ENCODE results near the gene CREG1. TPM values are rescaled to one million over a fixed set of nuclear protein-coding genes. Genes with fewer than 3 reads are reported as not detected.

Gene CREG1
- total and polyA plus RNA-seq, 2 of the 8 experiments (the other 6 are each of a cell fraction or from before 2014, with no cell fraction given) = 29.8 to 30.1 TPM

- TF ChIP-seq CTBP2 (IDR thresholded peaks at IDR 0.05; ENCODE audit: borderline replicate concordance, insufficient read depth, insufficient read length, low read length) = no peak
- no peak for TF ChIP-seq RXRA (IDR thresholded peaks at IDR 0.05; ENCODE audit: insufficient read depth, low read depth, low read length)
- TF ChIP-seq POU5F1 (IDR thresholded peaks at IDR 0.05; ENCODE audit: low read depth, low read length) = no peak
Measured at GRCh38 chr1:167553136-167554027, at the start of gene CREG1 (continued).

Measured in H1 (cell line).